ENCODE measurements around the gene COBL.

GRCh38 chr7:51213618-51214017 lies 103.0 kb downstream of the COBL start:
- no peak for TF ChIP-seq CTCF (IDR thresholded peaks at IDR 0.05)
- TF ChIP-seq POLR2AphosphoS5 (IDR thresholded peaks at IDR 0.05) = no peak
- no peak for TF ChIP-seq EP300 (IDR thresholded peaks at IDR 0.05)
- TF ChIP-seq POLR2A (IDR thresholded peaks at IDR 0.05) = no peak

All from suprapubic skin (tissue), 4 donors.